GM23248 (cell line): ENCODE results near the gene SND1. TPM values are rescaled to one million over a fixed set of nuclear protein-coding genes. Genes with fewer than 3 reads are reported as not detected.

Experiments used
- DNase-seq: peaks from one replicate; pipeline ENCODE4 v3.0.0-alpha.2; 2015
- H2AFZ ChIP-seq: fragments of 200-600 bp; sonication (generic); 2 replicates; pipeline ENCODE4 v1.6.1; 2016; ENCODE audit warnings: antibody characterized with exemption
- H3F3A ChIP-seq: fragments of 200-600 bp; sonication (generic); 2 replicates; pipeline ENCODE4 v1.6.1; 2016; ENCODE audit warnings: mild to moderate bottlenecking, antibody characterized with exemption, mixed run types; ENCODE audit not compliant: insufficient read depth
- H3K27ac ChIP-seq: fragments of 200-600 bp; sonication (generic); 2 replicates; pipeline ENCODE4 v1.5.1; 2016; ENCODE audit warnings: mild to moderate bottlenecking
- H3K27me3 ChIP-seq: fragments of 200-600 bp; sonication (generic); replicated peaks from 2 replicates; pipeline ENCODE4 v1.6.1; 2016; ENCODE audit warnings: mild to moderate bottlenecking; ENCODE audit not compliant: insufficient read depth
- H3K36me3 ChIP-seq: fragments of 200-600 bp; sonication (generic); 2 replicates; pipeline ENCODE4 v1.6.1; 2016; ENCODE audit warnings: low read depth, mild to moderate bottlenecking
- H3K4me1 ChIP-seq: fragments of 200-600 bp; sonication (generic); 2 replicates; pipeline ENCODE4 v1.6.1; 2016; ENCODE audit warnings: mild to moderate bottlenecking; ENCODE audit not compliant: insufficient read depth
- H3K4me2 ChIP-seq: fragments of 200-600 bp; sonication (generic); one replicate; pipeline ENCODE4 v1.6.1; 2016; ENCODE audit warnings: mild to moderate bottlenecking; ENCODE audit not compliant: unreplicated experiment
- H3K4me3 ChIP-seq: fragments of 200-600 bp; sonication (generic); 2 replicates; pipeline ENCODE4 v1.5.1; 2016; ENCODE audit warnings: mild to moderate bottlenecking
- H3K79me2 ChIP-seq: fragments of 200-600 bp; sonication (generic); 2 replicates; pipeline ENCODE4 v1.6.1; 2016; ENCODE audit warnings: mild to moderate bottlenecking; ENCODE audit not compliant: insufficient read depth
- H3K9ac ChIP-seq: fragments of 200-600 bp; sonication (generic); 2 replicates; pipeline ENCODE4 v1.6.1; 2016; ENCODE audit warnings: mild to moderate bottlenecking
- H3K9me2 ChIP-seq: fragments of 200-600 bp; sonication (generic); 2 replicates; pipeline ENCODE4 v1.6.1; 2016; ENCODE audit warnings: mixed run types, mild to moderate bottlenecking, moderate library complexity; ENCODE audit not compliant: insufficient read depth
- H3K9me3 ChIP-seq: fragments of 200-600 bp; sonication (generic); one replicate; pipeline ENCODE4 v1.6.1; 2017; ENCODE audit warnings: low read depth
- H4K20me1 ChIP-seq: fragments of 200-600 bp; sonication (generic); 2 replicates; pipeline ENCODE4 v1.6.0; 2016; ENCODE audit not compliant: insufficient read depth
- EZH2 ChIP-seq: fragments of 200-600 bp; sonication (generic); IDR thresholded peaks from 2 replicates; pipeline ENCODE4 v1.6.1; 2018; ENCODE audit warnings: antibody characterized with exemption, mild to moderate bottlenecking; ENCODE audit not compliant: insufficient read depth, poor library complexity, severe bottlenecking
- EZH2phosphoT487 ChIP-seq: fragments of 200-600 bp; sonication (generic); IDR thresholded peaks from 2 replicates; pipeline ENCODE4 v1.6.1; 2018; ENCODE audit warnings: antibody characterized with exemption, moderate library complexity, mild to moderate bottlenecking, low read depth; ENCODE audit not compliant: insufficient read depth
- WGBS, 2 experiments: methylation state at CpG; one replicate each; pipeline ENCODE4 v1.1.6; 2015 to 2017; ENCODE audit warnings: low lambda C conversion rate in 2 of 2, low coverage in 1 of 2; ENCODE audit errors: missing lambda C conversion rate in 2 of 2; 5-methylcytosine and 5-hydroxymethylcytosine counted together
- in situ Hi-C: fragments of 300-500 bp; cut with MboI; formaldehyde crosslinking; loops from 2 replicates; pipeline ENCODE4 v1.15.0; 2020
- polyA plus RNA-seq: library from polyadenylated mRNA; unstranded; fragments of >200 nt; fragmentation: Nextera tagmentation; extraction: Ambion mirVana; gene quantifications from 2 replicates; pipeline ENCODE4 v1.2.1, GENCODE V29; 2016
- total RNA-seq: library from RNA; depleted of rRNA; stranded (reverse); fragments of >200 nt; shearing (Covaris generic); gene quantifications from 2 replicates; pipeline ENCODE4 v1.2.3, GENCODE V29; 2014

Gene SND1
- total and polyA plus RNA-seq, 2 experiments from 2014 or later = 128 to 184 TPM

- Histone ChIP-seq H3K9ac (no peak overlapping the region), H3K79me2 (peaks cover 91% of the 10 kb centered on the region), H3K4me3 (no peak overlapping the region), H3K9me2 (no peaks in the 10 kb centered on the region), H3K4me2 (no peak overlapping the region), H2AFZ (no peak overlapping the region), H3K36me3 (no peaks in the 10 kb centered on the region), H3K27ac (no peak overlapping the region), H3F3A (peaks cover 34% of the 10 kb centered on the region), H3K27me3 (no peaks in the 10 kb centered on the region), H3K9me3 (no peaks in the 10 kb centered on the region), H4K20me1 (no peaks in the 10 kb centered on the region), H3K4me1 (peaks cover 35% of the 10 kb centered on the region)
- no peak for DNase-seq
- in situ Hi-C loops = no loop called here
- 98 to 100% methylated on average over 2 of the region's 2 CpGs for WGBS, 2 experiments
- TF ChIP-seq EZH2phosphoT487 = no peak
- TF ChIP-seq EZH2 = no peak
These were observed 228.5 kb downstream of the SND1 start for GRCh38 chr7:127880454-127880853.

GRCh38 chr7:127881564-127881963 lies 229.6 kb downstream of the SND1 start:
- Histone ChIP-seq H3K9me2 (no peaks in the 10 kb centered on the region), H3K4me3 (no peak overlapping the region), H3K9me3 (no peaks in the 10 kb centered on the region), H3K27ac (no peak overlapping the region), H2AFZ (no peak overlapping the region), H4K20me1 (no peaks in the 10 kb centered on the region), H3K9ac (no peak overlapping the region), H3F3A (peaks cover 31% of the 10 kb centered on the region), H3K4me2 (no peak overlapping the region), H3K4me1 (peaks cover 34% of the 10 kb centered on the region), H3K36me3 (no peaks in the 10 kb centered on the region), H3K79me2 (peaks cover 86% of the 10 kb centered on the region), H3K27me3 (no peaks in the 10 kb centered on the region)
- WGBS, 2 experiments = 96 to 97% methylated on average over 7 of the region's 7 CpGs
- no peak for TF ChIP-seq EZH2
- no peak for TF ChIP-seq EZH2phosphoT487
- DNase-seq = no peak
- in situ Hi-C loops = no loop called here

- Histone ChIP-seq H3K9ac (no peak overlapping the region), H3K4me2 (no peak overlapping the region), H4K20me1 (no peaks in the 10 kb centered on the region), H3K27me3 (no peaks in the 10 kb centered on the region), H2AFZ (no peak overlapping the region), H3K9me3 (no peaks in the 10 kb centered on the region), H3K4me1 (peaks cover 35% of the 10 kb centered on the region), H3K27ac (no peak overlapping the region), H3K36me3 (no peaks in the 10 kb centered on the region), H3F3A (peaks cover 32% of the 10 kb centered on the region), H3K79me2 (peaks cover 85% of the 10 kb centered on the region), H3K9me2 (no peaks in the 10 kb centered on the region), H3K4me3 (no peak overlapping the region)
- TF ChIP-seq EZH2phosphoT487 (no peak), EZH2 (no peak)
- in situ Hi-C loops = no loop called here
- 57 to 69% methylated on average over 2 to 3 of the region's 3 CpGs for WGBS, 2 experiments
- no peak for DNase-seq
These were observed 230.4 kb downstream of the SND1 start for GRCh38 chr7:127882313-127882920.

- H3F3A ChIP-seq = peaks cover 26% of the 10 kb centered on the region
- in situ Hi-C loops = no loop called here
- no peak for DNase-seq
- peaks cover 14% of the 10 kb centered on the region for H3K36me3 ChIP-seq
- H3K4me1 ChIP-seq = peaks cover 29% of the 10 kb centered on the region
- H3K9me2 ChIP-seq = no peaks in the 10 kb centered on the region
- no peaks in the 10 kb centered on the region for H3K9me3 ChIP-seq
- H3K27ac ChIP-seq = no peak overlapping the region
- no peaks in the 10 kb centered on the region for H4K20me1 ChIP-seq
- no peak overlapping the region for H3K9ac ChIP-seq
- H3K79me2 ChIP-seq = peaks cover 85% of the 10 kb centered on the region
- no peak overlapping the region for H2AFZ ChIP-seq
- H3K27me3 ChIP-seq = no peaks in the 10 kb centered on the region
- H3K4me2 ChIP-seq = no peak overlapping the region
- WGBS, 2 experiments = 99 to 100% methylated on average over 3 of the region's 3 CpGs
- TF ChIP-seq EZH2 (no peak), EZH2phosphoT487 (no peak)
- H3K4me3 ChIP-seq = no peak overlapping the region
These were observed 232.1 kb downstream of the SND1 start for GRCh38 chr7:127884066-127884559.
